Hematopoietic multipotent progenitor cell treated with erythropoietin and hydrocortisone succinate and interleukin-3 and kit ligand, for 15 days (in vitro differentiated cells): ENCODE results near the gene KCNK2.

ENCODE experiments used
- DNase-seq: peaks from one replicate; pipeline ENCODE4 v3.0.0-alpha.2; 2015; ENCODE audit warnings: low spot score

The KCNK2 gene

GRCh38 chr1:215082532-215083382 is at the start of gene KCNK2:
Gene KCNK2, plus strand, starts transcription at chr1:215082737. Its CDS starts 649 bp downstream, at chr1:215083386.
- no peak for DNase-seq

GRCh38 chr1:215032911-215033526 is 49.5 kb upstream of the KCNK2 start:
- no peak for DNase-seq

- no peak for DNase-seq
Observed at GRCh38 chr1:215040190-215040589, 42.3 kb upstream of the KCNK2 start.

- DNase-seq: no peak
Observed at GRCh38 chr1:215043401-215043800, 39.1 kb upstream of the KCNK2 start.

GRCh38 chr1:215044151-215044550 is 38.4 kb upstream of the KCNK2 start:
- no peak for DNase-seq

- DNase-seq: no peak
Observed at GRCh38 chr1:215045698-215046308, 36.7 kb upstream of the KCNK2 start.

GRCh38 chr1:215052256-215053015 is 30.1 kb upstream of the KCNK2 start:
- no peak for DNase-seq

GRCh38 chr1:215054266-215054665 is 28.3 kb upstream of the KCNK2 start:
- no peak for DNase-seq

GRCh38 chr1:215055281-215055935 is 27.1 kb upstream of the KCNK2 start:
- no peak for DNase-seq

GRCh38 chr1:215056584-215056983 is 26.0 kb upstream of the KCNK2 start:
- no peak for DNase-seq

- no peak for DNase-seq
Observed at GRCh38 chr1:215059947-215060346, 22.6 kb upstream of the KCNK2 start.

GRCh38 chr1:215064327-215064726 is 18.2 kb upstream of the KCNK2 start:
- DNase-seq: no peak

GRCh38 chr1:215071078-215071477 is 11.5 kb upstream of the KCNK2 start:
- no peak for DNase-seq

GRCh38 chr1:215076322-215076721 is 6.2 kb upstream of the KCNK2 start:
- DNase-seq: no peak

GRCh38 chr1:215079456-215079855 is 3.1 kb upstream of the KCNK2 start:
- DNase-seq: no peak

- no peak for DNase-seq
Observed at GRCh38 chr1:215081661-215082531, 641 bp upstream of the KCNK2 start.

GRCh38 chr1:215083383-215083961 is 935 bp downstream of the KCNK2 start:
- DNase-seq: no peak

GRCh38 chr1:215084621-215085020 is 2.1 kb downstream of the KCNK2 start:
- DNase-seq: no peak

- no peak for DNase-seq
Observed at GRCh38 chr1:215087603-215088002, 5.1 kb downstream of the KCNK2 start.

GRCh38 chr1:215094381-215094780 is 11.8 kb downstream of the KCNK2 start:
- no peak for DNase-seq
